Coronary artery (tissue), 2 donors: ENCODE data around the gene SLC22A12.

Source experiments
- DNase-seq: peaks from one replicate; pipeline ENCODE4 v3.0.0-alpha.2; 2017; ENCODE audit warnings: low spot score
- H3K27ac ChIP-seq, 2 donors: fragments of 200-600 bp; sonication (generic); one replicate each; pipeline ENCODE4 v1.5.1; 2016 to 2019
- H3K4me3 ChIP-seq: fragments of 200-600 bp; sonication (generic); 2 replicates; pipeline ENCODE4 v1.5.1; 2016; ENCODE audit warnings: mild to moderate bottlenecking, moderate library complexity
- CTCF ChIP-seq: fragments of 200-600 bp; sonication (generic); IDR thresholded peaks from one replicate; pipeline ENCODE4 v1.5.1; 2019; ENCODE audit warnings: antibody characterized with exemption

SLC22A12 gene

GRCh38 chr11:64602466-64603070 is 11.5 kb downstream of the SLC22A12 start:
- no peak for TF ChIP-seq CTCF
- Histone ChIP-seq H3K27ac (no peak overlapping the region), H3K4me3 (no peak overlapping the region)
- DNase-seq: no peak

GRCh38 chr11:64603411-64604110 is 12.5 kb downstream of the SLC22A12 start:
- DNase-seq: no peak
- no peak for TF ChIP-seq CTCF
- no peak overlapping the region for H3K4me3 ChIP-seq
- no peak overlapping the region for H3K27ac ChIP-seq

GRCh38 chr11:64604458-64605243 is 13.6 kb downstream of the SLC22A12 start:
- Histone ChIP-seq H3K27ac (no peak overlapping the region), H3K4me3 (no peak overlapping the region)
- no peak for DNase-seq
- TF ChIP-seq CTCF: no peak

- Histone ChIP-seq H3K27ac (no peak overlapping the region), H3K4me3 (no peak overlapping the region)
- no peak for DNase-seq
- TF ChIP-seq CTCF: no peak
Observed at GRCh38 chr11:64605244-64605560, 14.2 kb downstream of the SLC22A12 start.

- no peak for TF ChIP-seq CTCF
- H3K4me3 ChIP-seq: no peak overlapping the region
- H3K27ac ChIP-seq: no peak overlapping the region
- no peak for DNase-seq
Observed at GRCh38 chr11:64605656-64606585, 14.9 kb downstream of the SLC22A12 start.

GRCh38 chr11:64606796-64607380 is 15.9 kb downstream of the SLC22A12 start:
- TF ChIP-seq CTCF: no peak
- Histone ChIP-seq H3K27ac (no peak overlapping the region), H3K4me3 (no peak overlapping the region)
- no peak for DNase-seq
